Fibroblast of skin of back (primary cell): ENCODE results near the gene POLR3C.

Source experiments
- DNase-seq: peaks from one replicate; pipeline ENCODE4 v3.0.0-alpha.2; 2013

The POLR3C gene

DNA sequence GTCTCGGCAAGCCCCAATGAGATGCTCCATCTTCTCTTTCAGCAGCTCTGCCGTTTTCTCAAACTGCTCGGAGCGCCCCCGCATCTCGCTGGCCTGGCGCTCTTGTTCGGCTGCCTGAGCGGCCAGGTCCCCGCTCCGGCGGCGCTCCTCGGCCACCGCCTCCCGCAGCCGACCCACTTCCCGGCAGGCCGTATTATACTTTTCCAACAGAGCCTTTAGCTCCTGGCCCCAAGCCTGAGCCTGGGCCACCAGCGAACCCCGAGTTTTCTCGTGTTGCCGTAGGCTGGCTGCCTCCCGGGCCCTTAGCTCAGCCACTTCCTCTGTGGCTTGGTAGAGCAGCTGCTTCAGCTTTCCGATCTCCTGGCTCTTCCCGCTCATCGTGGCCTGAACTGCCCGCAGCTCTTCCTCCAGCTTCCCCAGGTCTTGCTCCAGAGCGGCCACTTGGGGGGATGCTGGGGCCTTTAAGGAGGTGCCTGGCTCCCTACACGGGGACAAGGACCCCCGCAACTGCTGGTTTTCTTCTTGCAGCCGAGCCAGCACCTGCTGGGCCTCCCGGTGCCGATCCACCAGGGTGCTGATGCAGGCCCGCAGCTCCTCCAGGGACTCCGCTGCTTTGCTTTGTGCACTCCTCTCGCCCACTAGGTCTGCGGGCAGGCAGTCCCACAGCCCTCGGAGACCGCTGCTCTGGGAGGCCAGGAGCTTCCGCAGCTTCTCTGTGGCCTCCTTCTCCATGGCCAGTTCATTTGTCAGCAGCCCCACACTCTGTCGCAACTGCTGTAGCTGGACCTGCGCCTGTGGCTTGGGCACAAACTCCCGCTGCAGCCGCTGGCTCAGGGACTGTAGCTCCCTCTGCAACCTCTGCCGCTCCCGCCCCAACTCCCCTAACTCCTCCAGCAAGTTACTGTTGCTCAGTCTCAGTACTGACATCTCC, 48.3 kb downstream of the POLR3C start:
- peak; percentile 26 for DNase-seq

DNA sequence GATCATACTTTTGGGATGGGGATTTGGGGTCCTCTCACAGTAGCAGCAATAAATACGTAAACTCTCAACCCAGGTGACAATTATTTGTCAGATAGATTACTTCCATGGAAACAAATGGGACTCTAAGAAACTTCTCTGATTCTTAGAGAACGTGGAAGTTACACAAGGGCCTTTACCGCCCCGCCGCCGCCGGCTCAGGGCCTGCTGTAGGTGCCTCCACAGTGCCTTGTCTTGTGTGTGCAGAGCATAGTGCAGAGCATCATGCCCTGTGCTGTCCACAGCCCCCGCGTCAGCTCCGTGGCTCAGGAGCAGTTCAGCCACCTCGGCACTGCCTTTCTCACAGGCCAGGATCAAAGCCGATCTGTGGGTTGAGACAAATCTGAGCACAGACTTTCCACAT, 50.6 kb downstream of the POLR3C start:
- DNase-seq = no peak

DNA sequence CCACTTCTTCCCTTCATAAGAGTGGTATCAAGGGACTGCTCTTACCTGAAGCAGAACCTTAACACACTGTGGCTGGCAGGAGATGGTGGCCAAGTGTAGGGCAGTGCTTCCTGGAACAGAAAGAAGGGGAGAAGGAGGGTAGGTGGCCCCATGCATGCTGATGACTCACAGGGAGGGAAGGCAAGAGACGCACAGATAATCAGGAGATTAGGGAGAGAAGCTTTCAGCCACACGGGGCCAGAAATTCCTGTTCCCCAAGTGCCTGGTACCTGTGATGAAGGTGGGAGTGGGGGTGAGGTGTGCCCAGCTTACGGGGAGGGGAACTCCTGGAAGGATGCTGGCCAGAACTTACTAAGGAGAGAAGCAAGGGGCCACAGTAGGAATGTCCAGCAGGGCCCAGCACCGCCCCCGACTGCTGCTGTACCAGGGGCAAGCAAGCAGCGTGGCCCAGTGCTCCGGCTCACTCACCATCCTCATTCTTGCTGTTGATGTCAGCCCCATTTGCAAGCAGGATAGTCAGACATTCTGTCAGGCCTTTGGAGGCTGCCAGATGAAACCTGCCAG, 54.0 kb downstream of the POLR3C start:
- no peak for DNase-seq

DNA sequence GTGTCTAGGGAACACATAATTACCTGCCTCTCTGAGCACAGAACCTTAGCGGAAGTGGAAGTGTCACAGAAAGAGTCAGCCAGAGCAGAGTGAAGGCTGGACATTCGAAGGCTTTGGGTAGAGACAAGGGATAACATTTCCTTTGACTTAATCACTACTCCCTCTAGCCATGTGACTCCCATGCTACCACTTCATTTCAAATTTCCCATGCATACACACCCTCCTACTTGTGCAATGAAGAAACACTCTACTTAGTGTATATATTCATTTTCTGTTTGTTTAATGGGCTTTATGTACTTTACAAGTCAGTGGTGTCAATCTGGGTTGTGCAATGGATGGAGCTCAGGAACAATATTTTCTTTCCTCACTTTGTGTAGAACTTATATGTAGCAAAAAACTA, 54.7 kb downstream of the POLR3C start:
- DNase-seq = no peak

DNA sequence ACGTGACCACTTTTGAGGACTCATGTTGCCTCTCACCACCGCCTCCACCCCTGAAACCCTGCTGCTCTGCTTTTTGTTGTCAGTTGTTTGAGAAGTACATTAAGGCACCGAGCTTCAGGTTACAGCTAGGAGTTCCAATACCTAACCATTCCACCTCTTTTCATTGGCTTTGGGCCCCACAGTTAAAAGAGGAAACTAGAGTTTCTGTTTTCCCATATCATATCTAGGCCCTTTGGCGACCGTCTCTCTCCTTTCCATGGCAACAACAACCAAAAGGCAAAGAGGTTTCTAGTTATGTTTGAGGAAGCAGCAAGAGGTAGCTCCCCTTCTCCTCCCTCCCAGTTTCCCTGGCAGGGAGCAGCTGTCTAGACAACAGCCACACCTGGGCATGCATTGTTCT, 55.8 kb downstream of the POLR3C start:
- no peak for DNase-seq

DNA sequence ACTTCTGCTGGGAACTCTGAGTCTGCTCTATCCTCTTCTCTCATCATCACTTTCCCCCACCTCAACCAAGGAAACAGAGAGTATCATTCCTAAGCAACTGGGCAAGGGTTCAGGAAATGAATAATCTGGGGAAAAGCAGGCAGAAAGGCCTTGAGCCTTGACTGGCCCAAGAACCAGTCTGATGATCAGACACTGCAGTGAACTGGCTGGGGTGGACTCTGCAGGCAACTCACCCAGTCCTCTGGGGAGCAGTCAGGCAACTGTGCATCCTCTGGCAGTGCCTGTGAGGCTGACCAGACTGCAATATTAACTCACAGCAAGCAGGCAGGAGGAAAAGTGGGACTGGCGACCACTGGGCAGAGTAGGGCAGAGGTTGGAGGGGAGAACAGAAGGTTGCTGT, 60.7 kb downstream of the POLR3C start:
- DNase-seq = peak; percentile 54

DNA sequence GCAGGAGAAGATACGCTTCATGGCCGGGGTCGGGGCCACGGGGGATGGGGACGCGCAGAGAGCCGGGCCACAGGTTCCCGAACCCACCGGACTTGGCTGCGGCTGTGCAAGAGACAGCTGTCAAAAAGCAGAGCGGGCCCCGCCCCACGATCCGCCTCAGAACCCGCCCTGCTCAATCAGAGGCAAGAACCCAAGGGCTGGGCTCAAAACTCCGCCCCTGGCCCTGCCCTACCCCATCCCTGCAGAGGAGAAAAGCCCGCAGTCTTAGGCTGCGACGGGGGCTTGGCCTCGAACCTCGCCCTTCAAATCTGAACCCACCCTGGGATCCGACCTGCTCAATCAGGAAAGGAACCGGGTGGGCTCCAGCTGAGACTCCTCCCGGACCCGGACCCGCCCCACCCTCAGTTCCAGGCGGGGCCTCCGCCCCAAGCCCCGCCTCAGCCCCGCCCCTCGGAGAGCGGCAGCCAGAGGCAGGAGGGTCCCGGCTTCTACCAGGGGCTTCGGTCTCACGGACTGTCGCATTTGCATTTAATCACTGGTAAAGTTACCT, 61.8 kb downstream of the POLR3C start, which contains the start of gene ANKRD35:
TSS of gene ANKRD35 (minus strand) at position 129 of the 550 bp plus-strand sequence. CDS start at position 21, 108 bp downstream.
- peak; percentile 66 for DNase-seq

DNA sequence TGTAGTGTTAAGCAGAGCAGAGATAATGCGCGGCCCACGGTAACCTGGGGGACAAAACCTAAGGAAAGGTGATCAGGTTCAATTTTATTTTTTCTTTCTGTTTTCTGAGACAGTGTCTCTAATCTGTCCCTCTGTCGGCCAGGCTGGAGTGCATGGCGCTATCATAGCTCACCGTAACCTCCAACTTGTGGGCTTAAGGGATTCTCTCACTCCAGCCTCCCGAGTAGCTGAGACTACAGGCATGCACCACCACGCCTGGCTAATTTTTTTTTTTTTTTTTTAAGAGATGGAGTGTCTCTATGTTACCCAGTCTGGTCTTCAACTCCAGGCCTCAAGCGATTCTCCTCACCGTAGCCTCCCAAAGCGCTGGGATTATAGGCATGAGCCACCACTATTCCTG, 62.4 kb downstream of the POLR3C start:
- no peak for DNase-seq

DNA sequence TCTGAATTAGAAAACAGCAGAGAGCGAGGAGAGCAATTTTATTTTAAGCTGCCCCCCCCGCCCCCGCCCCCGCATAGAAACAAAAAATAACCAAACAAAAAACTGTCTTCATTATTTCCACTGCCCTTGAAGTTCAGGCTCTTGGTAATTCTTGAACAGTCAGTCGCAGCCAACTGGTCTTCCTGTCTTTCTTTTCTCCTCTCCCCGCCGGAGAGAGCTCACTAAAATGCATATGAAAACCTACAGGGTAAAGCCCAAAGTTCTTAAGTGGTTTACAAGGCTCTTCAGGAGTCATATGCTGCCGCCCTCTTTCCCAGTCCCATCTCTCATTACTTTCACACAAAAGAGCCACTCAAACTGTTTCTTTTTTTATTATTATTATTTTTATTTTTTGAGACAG, 62.8 kb downstream of the POLR3C start:
- DNase-seq = no peak

DNA sequence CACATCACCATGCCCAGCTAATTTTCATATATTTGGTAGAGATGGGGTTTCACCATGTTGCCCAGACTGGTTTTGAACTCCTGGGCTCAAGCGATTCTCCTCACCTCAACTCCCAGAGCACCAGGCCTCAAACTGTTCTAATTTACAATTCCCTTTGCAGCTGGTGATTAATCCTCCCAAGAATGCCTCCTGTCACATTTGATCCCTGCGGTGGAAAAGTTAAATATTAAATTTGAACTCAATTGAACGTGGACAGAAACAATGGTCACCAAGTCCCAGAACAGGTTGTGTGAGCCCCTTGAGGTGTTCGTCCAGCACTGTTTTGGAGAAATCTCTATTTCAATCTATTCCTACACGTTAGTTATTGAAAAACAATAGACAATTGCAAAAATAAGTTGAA, 63.6 kb downstream of the POLR3C start:
- DNase-seq = no peak

DNA sequence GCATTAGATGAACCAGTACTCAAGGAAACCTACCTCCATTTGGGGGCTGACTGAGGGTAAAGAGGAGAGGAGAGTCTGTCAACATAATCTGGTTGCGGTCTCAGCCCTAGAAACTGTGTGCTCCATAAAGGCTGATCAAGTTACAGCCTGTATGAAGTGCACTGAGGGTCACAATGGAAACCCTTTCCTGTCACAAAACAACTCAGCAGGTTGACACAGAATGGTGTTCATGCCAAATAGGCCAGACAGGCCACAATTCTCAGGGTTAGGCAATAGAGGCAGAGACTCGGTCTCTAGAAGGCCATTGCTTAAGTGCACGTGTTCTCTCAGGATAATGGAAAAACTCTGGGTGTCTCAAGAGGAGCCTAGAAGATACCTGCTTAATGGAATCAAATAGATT, 65.7 kb downstream of the POLR3C start:
- DNase-seq = no peak

DNA sequence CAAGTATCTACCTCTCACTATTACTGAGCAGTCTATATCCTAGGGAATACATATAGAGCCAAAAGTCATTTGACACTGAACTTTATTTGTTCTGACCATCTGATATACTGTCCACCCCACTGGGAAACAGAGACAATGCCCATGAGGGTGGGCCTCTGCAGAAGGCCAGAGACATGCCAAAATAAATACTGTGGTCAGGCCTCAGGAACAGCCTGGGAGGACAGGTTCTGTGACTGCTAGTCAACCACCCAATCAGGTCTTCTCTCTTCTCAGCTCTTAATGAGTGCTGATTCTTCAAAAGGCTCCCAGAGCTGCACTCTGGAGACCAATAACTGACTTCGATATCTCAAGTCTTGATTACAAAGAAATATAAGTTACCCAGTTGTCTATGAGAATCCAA, 67.1 kb downstream of the POLR3C start:
- DNase-seq = peak; percentile 45

DNA sequence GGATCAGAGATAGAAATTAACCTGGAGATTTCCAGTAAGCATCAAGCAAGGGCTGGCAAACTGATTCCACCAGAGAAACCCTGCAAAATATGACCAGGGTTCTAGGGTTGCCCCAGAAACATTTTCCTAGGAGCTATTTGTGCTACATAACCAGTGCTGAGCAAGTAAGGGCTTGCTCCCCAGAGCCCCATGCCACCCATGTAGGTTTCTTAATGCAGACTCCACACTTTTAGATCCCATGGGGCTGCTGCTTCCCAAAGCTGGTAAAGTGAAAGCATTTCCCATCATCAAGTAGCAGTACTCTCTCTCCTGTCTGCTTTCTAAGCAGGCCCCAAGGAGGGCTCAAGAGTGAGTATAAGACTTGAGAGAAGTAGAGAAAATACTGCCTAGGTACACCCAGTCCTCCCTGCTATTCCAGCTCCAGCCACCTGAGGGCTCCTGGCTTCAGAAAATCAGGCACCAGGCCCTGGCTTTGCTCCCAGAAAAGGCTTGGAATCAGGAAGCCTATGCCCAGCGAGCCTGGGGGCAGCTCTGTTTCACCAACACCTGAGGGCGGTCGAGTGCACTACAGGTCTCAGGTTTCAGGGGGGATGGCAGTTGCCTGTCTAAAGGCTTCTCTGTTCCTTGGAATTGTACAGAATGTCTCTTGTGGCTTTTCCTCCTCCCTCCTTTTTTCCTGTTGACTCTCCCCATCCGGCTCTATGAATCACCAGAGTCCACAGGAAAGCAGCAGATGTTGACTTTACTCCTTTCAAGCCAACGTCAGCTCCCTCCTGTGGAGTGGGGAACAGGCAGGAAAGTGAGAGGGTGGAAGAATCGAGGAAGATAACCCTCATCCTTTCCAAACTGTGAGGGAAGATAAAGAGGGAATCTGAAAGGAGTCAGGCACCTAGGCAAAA, 67.8 kb downstream of the POLR3C start:
- peak; percentile 99 for DNase-seq

DNA sequence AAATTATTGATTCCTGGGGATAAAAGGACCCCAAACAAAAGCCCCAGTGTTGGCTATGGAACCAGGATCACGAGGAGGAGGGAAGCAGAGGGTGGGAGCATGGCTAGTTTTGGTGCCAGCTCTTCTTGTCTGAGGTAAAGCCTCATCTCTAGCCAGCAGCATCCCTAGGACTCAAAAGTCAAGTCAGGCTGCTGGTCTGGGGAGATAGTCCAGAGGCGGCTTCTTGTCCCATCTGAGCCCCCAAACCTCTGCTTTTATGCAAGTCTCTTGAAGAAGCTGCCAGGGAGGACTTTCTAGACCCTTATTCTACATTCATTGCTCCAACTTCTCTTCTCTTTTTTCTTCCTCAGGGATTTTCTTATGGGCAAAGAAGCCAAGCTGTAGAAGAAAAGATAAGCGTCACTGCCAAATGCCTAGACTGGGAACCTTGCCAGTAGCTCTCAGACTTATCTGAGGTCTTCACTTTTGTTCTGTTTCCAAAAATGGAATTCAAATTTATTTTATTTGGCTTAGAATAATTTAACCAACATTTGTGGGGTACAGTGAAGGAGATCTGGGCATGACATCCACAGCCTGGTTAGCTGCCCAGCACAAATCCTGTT, 68.6 kb downstream of the POLR3C start:
- DNase-seq = peak; percentile 58

DNA sequence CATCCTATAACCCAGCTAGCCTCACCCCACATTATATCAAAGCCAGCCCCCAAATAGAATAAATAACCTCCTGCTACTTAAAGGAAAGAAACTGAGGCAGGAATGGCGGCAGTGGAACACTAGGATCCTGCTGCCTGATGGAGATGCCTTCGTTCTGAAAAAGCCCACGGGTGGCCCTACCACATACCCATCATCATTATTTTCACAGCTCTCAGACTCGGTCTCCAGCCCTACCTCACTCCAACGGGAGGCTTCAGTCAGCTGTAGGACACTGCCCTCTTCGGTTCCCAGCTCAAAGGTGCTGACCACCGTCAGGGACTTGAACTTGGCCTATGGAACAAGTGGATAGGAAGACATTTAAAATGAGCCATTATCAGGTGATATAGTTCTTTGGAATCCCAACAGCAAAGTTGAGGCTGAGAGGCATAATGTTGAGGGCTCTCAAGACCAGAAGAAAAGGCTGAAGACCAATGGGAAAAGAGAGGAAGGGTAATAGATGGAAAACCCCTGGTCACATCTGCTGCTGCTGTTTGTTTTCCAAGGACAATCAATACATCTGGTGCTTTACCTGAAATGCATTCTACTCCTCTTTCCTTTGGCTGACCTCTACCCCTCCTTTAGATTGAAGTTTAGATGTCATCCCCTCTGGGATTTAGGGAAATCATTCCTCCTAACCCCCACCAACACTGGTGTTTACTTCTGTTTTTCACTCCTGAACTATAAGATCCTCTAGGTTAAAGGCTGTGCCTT, 69.5 kb downstream of the POLR3C start:
- no peak for DNase-seq
